Esophagus squamous epithelium (tissue), 4 donors: ENCODE results near the gene KCNC3. TPM values are rescaled to one million over a fixed set of nuclear protein-coding genes. Genes with fewer than 3 reads are reported as not detected.

Experiments
- total RNA-seq, 4 donors: library from RNA; depleted of rRNA; stranded (reverse); fragments of >200 nt; gene quantifications; one replicate each; pipeline ENCODE4 v1.1.0, GENCODE V29; 2016

Gene KCNC3
- total RNA-seq, 4 donors from 2014 or later: 0.48 to 0.87 (median 0.57) TPM; not detected in 1

Other genes with a start within 250 kb of the KCNC3 start
- not detected for gene IZUMO2, start 166.1 kb downstream of the KCNC3 start, total RNA-seq
- gene MYH14, start 125.8 kb downstream of the KCNC3 start, total RNA-seq: 100 to 1,000 TPM in 1 of 4 donors, 10 to 100 TPM in 3; 31.1 to 141 (median 39.0) TPM
- under 1 TPM in 1 of 4 donors, not detected in 3; 0.38 TPM for gene NAPSA, start 36.3 kb upstream of the KCNC3 start, total RNA-seq
- gene NR1H2, start 47.1 kb upstream of the KCNC3 start, total RNA-seq: 10 to 100 TPM; 48.6 to 84.1 (median 68.1) TPM
- gene POLD1, start 55.0 kb upstream of the KCNC3 start, total RNA-seq: 10 to 100 TPM; 14.0 to 18.8 (median 17.6) TPM
- under 1 TPM in 1 of 4 donors, not detected in 3; 0.32 TPM for gene SPIB, start 89.6 kb upstream of the KCNC3 start, total RNA-seq
- under 1 TPM in 1 of 4 donors, not detected in 3; 0.19 TPM for gene MYBPC2, start 103.5 kb upstream of the KCNC3 start, total RNA-seq
- gene EMC10, start 147.1 kb upstream of the KCNC3 start, total RNA-seq: 10 to 100 TPM; 50.2 to 76.1 (median 59.7) TPM
- gene GARIN5A, start 147.5 kb upstream of the KCNC3 start, total RNA-seq: 1 to 10 TPM in 3 of 4 donors, under 1 TPM in 1; 0.53 to 2.0 (median 1.5) TPM
- 10 to 100 TPM; 26.3 to 45.1 (median 34.9) TPM for gene JOSD2, start 181.8 kb upstream of the KCNC3 start, total RNA-seq
- not detected for gene ASPDH, start 184.5 kb upstream of the KCNC3 start, total RNA-seq
- gene LRRC4B, start 239.1 kb upstream of the KCNC3 start, total RNA-seq: 1 to 10 TPM in 1 of 4 donors, under 1 TPM in 3; 0.18 to 1.5 (median 0.44) TPM